DND-41 (cell line): Measurements from ENCODE around the gene OR10R2.

ENCODE experiments used
- ATAC-seq: fragments of 200-7000 bp; cut with Tn5 transposase; 3 replicates; pipeline ENCODE4 v1.9.1; 2021; ENCODE audit warnings: low read depth; ENCODE audit not compliant: insufficient read depth
- DNase-seq: peaks from one replicate; pipeline ENCODE4 v3.0.0-alpha.2; 2020
- H2AFZ ChIP-seq: 2 replicates; pipeline ENCODE4 v1.6.0; 2012; ENCODE audit warnings: low read depth, low read length
- H3K27ac ChIP-seq: 2 replicates; pipeline ENCODE4 v1.5.1; 2012; ENCODE audit warnings: low read length, inconsistent platforms
- H3K27me3 ChIP-seq: fragments of 200-600 bp; sonication (generic); 2 replicates; pipeline ENCODE4 v1.6.0; 2012; ENCODE audit warnings: low read length, mild to moderate bottlenecking, inconsistent platforms; ENCODE audit not compliant: insufficient read depth, poor library complexity
- H3K36me3 ChIP-seq: 2 replicates; pipeline ENCODE4 v1.5.1; 2012; ENCODE audit warnings: low read length, inconsistent platforms; ENCODE audit not compliant: insufficient read depth
- H3K4me1 ChIP-seq: 2 replicates; pipeline ENCODE4 v1.5.1; 2012; ENCODE audit warnings: mild to moderate bottlenecking, low read length; ENCODE audit not compliant: insufficient read depth
- H3K4me2 ChIP-seq: 2 replicates; pipeline ENCODE4 v1.6.0; 2012; ENCODE audit warnings: mild to moderate bottlenecking, moderate library complexity, low read length, inconsistent platforms; ENCODE audit not compliant: insufficient read depth
- H3K4me3 ChIP-seq, 2 experiments: fragments of 200-600 bp in 1 of 2; shearing (Covaris generic) in 1 of 2; 2 replicates each; pipeline ENCODE4 v1.5.1; 2012 to 2016; ENCODE audit warnings: inconsistent platforms in 2 of 2, low read length in 2 of 2, mild to moderate bottlenecking in 2 of 2, low read depth in 1 of 2, moderate library complexity in 1 of 2
- H3K79me2 ChIP-seq: 2 replicates; pipeline ENCODE4 v1.6.0; 2012; ENCODE audit warnings: low read length, inconsistent platforms; ENCODE audit not compliant: insufficient read depth
- H3K9ac ChIP-seq: 2 replicates; pipeline ENCODE4 v1.6.0; 2012; ENCODE audit warnings: low read depth, mild to moderate bottlenecking, inconsistent platforms, low read length, moderate library complexity
- H3K9me3 ChIP-seq: 2 replicates; pipeline ENCODE4 v1.5.1; 2012; ENCODE audit warnings: low read length, moderate library complexity, mild to moderate bottlenecking, inconsistent platforms; ENCODE audit not compliant: insufficient read depth, severe bottlenecking
- H4K20me1 ChIP-seq: 2 replicates; pipeline ENCODE4 v1.6.0; 2012; ENCODE audit warnings: low read length; ENCODE audit not compliant: insufficient read depth
- EZH2 ChIP-seq: IDR thresholded peaks from 3 replicates; pipeline ENCODE4 v1.6.1; 2012; ENCODE audit warnings: borderline replicate concordance, low read depth, mild to moderate bottlenecking, moderate library complexity, low read length, inconsistent platforms; ENCODE audit not compliant: severe bottlenecking
- TF ChIP-seq, protein P1 (sequence below): IDR thresholded peaks from 2 replicates; pipeline ENCODE4 v1.5.1; 2012; ENCODE audit warnings: borderline replicate concordance, low read length, moderate library complexity, mild to moderate bottlenecking; ENCODE audit not compliant: poor library complexity, severe bottlenecking; ENCODE audit errors: extremely low read depth

OR10R2 gene

DNA sequence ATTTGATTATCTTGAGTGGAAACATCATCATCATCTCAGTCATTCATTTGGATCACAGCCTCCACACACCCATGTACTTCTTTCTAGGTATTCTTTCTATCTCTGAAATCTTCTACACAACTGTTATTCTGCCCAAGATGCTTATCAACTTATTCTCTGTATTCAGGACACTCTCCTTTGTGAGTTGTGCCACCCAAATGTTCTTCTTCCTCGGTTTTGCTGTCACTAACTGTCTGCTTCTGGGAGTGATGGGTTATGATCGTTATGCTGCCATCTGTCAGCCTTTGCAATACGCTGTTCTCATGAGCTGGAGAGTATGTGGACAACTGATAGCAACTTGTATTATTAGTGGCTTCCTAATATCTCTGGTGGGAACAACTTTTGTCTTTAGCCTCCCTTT, 19.3 kb downstream of the OR10R2 start:
- Histone ChIP-seq H3K4me2 (peak overlapping the region; percentile 61), H4K20me1 (no peaks in the 10 kb centered on the region), H3K27me3 (no peaks in the 10 kb centered on the region), H2AFZ (peak overlapping the region; percentile 60), H3K27ac (peak overlapping the region; percentile 95), H3K9me3 (no peaks in the 10 kb centered on the region), H3K4me3 (peak overlapping the region; percentile 12 to 55; a peak in 3 of 4 replicates), H3K4me1 (peaks cover 92% of the 10 kb centered on the region), H3K36me3 (peaks cover 3% of the 10 kb centered on the region), H3K79me2 (peaks cover 99% of the 10 kb centered on the region), H3K9ac (peak overlapping the region; percentile 65)
- ATAC-seq (peak; percentile 44), DNase-seq (peak; percentile 66)
- TF ChIP-seq, protein P1, sequence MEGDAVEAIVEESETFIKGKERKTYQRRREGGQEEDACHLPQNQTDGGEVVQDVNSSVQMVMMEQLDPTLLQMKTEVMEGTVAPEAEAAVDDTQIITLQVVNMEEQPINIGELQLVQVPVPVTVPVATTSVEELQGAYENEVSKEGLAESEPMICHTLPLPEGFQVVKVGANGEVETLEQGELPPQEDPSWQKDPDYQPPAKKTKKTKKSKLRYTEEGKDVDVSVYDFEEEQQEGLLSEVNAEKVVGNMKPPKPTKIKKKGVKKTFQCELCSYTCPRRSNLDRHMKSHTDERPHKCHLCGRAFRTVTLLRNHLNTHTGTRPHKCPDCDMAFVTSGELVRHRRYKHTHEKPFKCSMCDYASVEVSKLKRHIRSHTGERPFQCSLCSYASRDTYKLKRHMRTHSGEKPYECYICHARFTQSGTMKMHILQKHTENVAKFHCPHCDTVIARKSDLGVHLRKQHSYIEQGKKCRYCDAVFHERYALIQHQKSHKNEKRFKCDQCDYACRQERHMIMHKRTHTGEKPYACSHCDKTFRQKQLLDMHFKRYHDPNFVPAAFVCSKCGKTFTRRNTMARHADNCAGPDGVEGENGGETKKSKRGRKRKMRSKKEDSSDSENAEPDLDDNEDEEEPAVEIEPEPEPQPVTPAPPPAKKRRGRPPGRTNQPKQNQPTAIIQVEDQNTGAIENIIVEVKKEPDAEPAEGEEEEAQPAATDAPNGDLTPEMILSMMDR = peak; percentile 55
- TF ChIP-seq EZH2 = no peak

DNA sequence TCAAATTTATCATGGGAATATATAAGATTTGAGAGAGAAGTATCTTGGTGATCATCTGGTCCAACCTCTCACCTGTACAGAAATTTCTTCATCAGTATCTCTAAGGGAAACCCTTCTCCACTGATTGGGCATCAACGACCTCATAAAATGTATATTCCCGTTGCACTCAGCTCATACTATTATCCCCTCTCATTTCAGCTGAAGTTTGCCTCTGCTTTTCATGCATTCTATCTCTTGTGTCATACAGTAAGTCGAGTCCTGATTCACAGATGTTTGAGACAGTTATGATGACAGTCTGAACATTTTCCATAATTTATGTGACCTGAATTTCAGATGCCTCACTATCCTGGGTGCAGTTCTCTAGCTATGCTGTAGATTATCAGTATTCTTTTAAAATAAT, 21.0 kb downstream of the OR10R2 start:
- DNase-seq (peak; percentile 41), ATAC-seq (peak; percentile 20)
- peak overlapping the region; percentile 25 to 55; a peak in 3 of 4 replicates for H3K4me3 ChIP-seq
- no peaks in the 10 kb centered on the region; the same call in 1 of the 2 replicates for H3K36me3 ChIP-seq
- no peaks in the 10 kb centered on the region for H3K9me3 ChIP-seq
- H3K27me3 ChIP-seq = no peaks in the 10 kb centered on the region
- H2AFZ ChIP-seq = peak overlapping the region; percentile 7; the same call in 1 of the 2 replicates
- H3K9ac ChIP-seq = peak overlapping the region; percentile 65
- peaks cover 82% of the 10 kb centered on the region for H3K79me2 ChIP-seq
- H4K20me1 ChIP-seq = no peaks in the 10 kb centered on the region
- peaks cover 90% of the 10 kb centered on the region for H3K4me1 ChIP-seq
- TF ChIP-seq, protein P1 = no peak
- no peak for TF ChIP-seq EZH2
- H3K27ac ChIP-seq = peak overlapping the region; percentile 95
- H3K4me2 ChIP-seq = peak overlapping the region; percentile 61

DNA sequence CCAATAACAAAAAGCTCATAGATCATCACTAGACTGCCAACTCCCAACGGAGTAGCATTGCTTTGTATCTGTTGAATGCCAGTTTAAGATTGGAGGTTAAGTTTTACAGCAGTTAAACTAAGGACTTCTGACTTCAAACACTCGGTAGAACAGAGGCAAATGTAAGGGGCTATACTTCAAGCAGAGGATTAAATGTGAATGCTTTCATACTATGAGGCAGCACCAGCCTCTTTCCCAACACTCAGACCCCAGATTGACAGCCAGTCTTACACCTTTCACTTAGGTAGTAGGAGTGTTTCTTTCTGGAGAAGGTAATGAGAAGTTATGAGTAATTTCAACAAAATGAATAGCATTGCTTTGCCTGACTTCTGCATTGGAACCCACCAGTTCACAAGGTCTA, 22.8 kb downstream of the OR10R2 start:
- Histone ChIP-seq H3K36me3 (no peaks in the 10 kb centered on the region), H4K20me1 (no peaks in the 10 kb centered on the region), H3K9me3 (no peaks in the 10 kb centered on the region), H3K4me3 (peak overlapping the region; percentile 25 to 55; a peak in 3 of 4 replicates), H3K27ac (peak overlapping the region; percentile 95), H3K27me3 (no peaks in the 10 kb centered on the region), H3K9ac (peak overlapping the region; percentile 65), H3K4me1 (peaks cover 73% of the 10 kb centered on the region), H3K4me2 (peak overlapping the region; percentile 61), H3K79me2 (peaks cover 64% of the 10 kb centered on the region), H2AFZ (peak overlapping the region; percentile 18)
- TF ChIP-seq, protein P1 = no peak
- no peak for TF ChIP-seq EZH2
- ATAC-seq = peak; percentile 61
- peak; percentile 57 for DNase-seq

DNA sequence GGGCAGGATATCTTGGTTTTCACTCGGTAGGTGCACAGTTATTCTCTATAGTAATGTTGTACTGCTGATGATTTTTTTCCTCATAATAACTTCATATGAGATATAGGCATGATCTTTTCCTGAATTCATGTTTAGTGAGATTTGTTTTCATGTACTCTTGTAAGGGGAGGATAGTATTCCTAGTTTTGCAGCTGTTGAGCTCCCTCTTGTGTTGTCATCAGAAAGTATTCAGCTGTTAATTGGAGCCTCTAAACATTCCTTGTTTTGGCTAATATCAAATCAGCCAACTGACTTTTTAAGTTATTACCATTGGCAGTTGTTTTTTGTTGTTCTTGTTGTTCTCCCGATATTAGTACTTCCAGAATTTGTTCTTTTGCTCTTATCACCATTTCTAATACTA, 24.4 kb downstream of the OR10R2 start:
- Histone ChIP-seq H3K9me3 (no peaks in the 10 kb centered on the region), H3K4me2 (peak overlapping the region; percentile 61), H3K27ac (peak overlapping the region; percentile 95), H4K20me1 (no peaks in the 10 kb centered on the region), H3K4me1 (peaks cover 57% of the 10 kb centered on the region), H2AFZ (peak overlapping the region; percentile 60; the same call in 1 of the 2 replicates), H3K4me3 (peak overlapping the region in 1 of 2 experiments; percentile 45; a peak in 2 of 4 replicates), H3K9ac (peak overlapping the region; percentile 65), H3K36me3 (no peaks in the 10 kb centered on the region), H3K27me3 (no peaks in the 10 kb centered on the region), H3K79me2 (peaks cover 49% of the 10 kb centered on the region)
- ATAC-seq (peak; percentile 63), DNase-seq (peak; percentile 51)
- TF ChIP-seq EZH2 = no peak
- TF ChIP-seq, protein P1 = peak; percentile 88
